HG03432 (cell line): Measurements from ENCODE around the gene ERBB4.
A peak's percentile ranks its signal among the peaks of the same experiment; 100 is the strongest.

Experiments used
- ATAC-seq: cut with Tn5 transposase; IDR thresholded peaks from one replicate; pipeline ENCODE4 v1.9.1; 2021; ENCODE audit warnings: mild to moderate bottlenecking, moderate library complexity; ENCODE audit not compliant: unreplicated experiment

ERBB4 gene

GRCh38 chr2:211948932-211949331, 589.7 kb downstream of the ERBB4 start:
- ATAC-seq: no peak

- peak; percentile 56 for ATAC-seq
Measured at GRCh38 chr2:211946960-211947359, 591.6 kb downstream of the ERBB4 start.

GRCh38 chr2:211944572-211944971, 594.0 kb downstream of the ERBB4 start:
- peak; percentile 72 for ATAC-seq

GRCh38 chr2:211942153-211942552, 596.4 kb downstream of the ERBB4 start:
- no peak for ATAC-seq

- ATAC-seq: no peak
Measured at GRCh38 chr2:211941216-211941747, 597.3 kb downstream of the ERBB4 start.

- ATAC-seq: no peak
Measured at GRCh38 chr2:211939177-211939576, 599.4 kb downstream of the ERBB4 start.

- no peak for ATAC-seq
Measured at GRCh38 chr2:211934811-211935210, 603.8 kb downstream of the ERBB4 start.

GRCh38 chr2:211931314-211931713, 607.3 kb downstream of the ERBB4 start:
- ATAC-seq: no peak

- ATAC-seq: peak; percentile 99
Measured at GRCh38 chr2:211930331-211930730, 608.3 kb downstream of the ERBB4 start.

- no peak for ATAC-seq
Measured at GRCh38 chr2:211928201-211928600, 610.4 kb downstream of the ERBB4 start.

- no peak for ATAC-seq
Measured at GRCh38 chr2:211923019-211923418, 615.6 kb downstream of the ERBB4 start.

GRCh38 chr2:211903961-211904360, 634.6 kb downstream of the ERBB4 start:
- no peak for ATAC-seq

GRCh38 chr2:211901226-211901846, 637.3 kb downstream of the ERBB4 start:
- no peak for ATAC-seq

- no peak for ATAC-seq
Measured at GRCh38 chr2:211900518-211900917, 638.1 kb downstream of the ERBB4 start.

GRCh38 chr2:211900000-211900399, 638.6 kb downstream of the ERBB4 start:
- no peak for ATAC-seq

- no peak for ATAC-seq
Measured at GRCh38 chr2:211898702-211899101, 639.9 kb downstream of the ERBB4 start.

GRCh38 chr2:211881449-211881848, 657.2 kb downstream of the ERBB4 start:
- ATAC-seq: no peak

- peak; percentile 55 for ATAC-seq
Measured at GRCh38 chr2:211879323-211879722, 659.3 kb downstream of the ERBB4 start.

- ATAC-seq: no peak
Measured at GRCh38 chr2:211877061-211877460, 661.5 kb downstream of the ERBB4 start.

- no peak for ATAC-seq
Measured at GRCh38 chr2:211875488-211875887, 663.1 kb downstream of the ERBB4 start.

GRCh38 chr2:211868996-211869533, 669.5 kb downstream of the ERBB4 start:
- ATAC-seq: no peak

- ATAC-seq: peak; percentile 98
Measured at GRCh38 chr2:211867845-211868451, 670.7 kb downstream of the ERBB4 start.
